GM18526 (cell line): ENCODE data around the gene HLA-G.

Experiments used
- POLR2A ChIP-seq: IDR thresholded peaks from 3 replicates; pipeline ENCODE4 v1.6.1; 2011; ENCODE audit not compliant: insufficient read length; ENCODE audit errors: extremely low read depth

HLA-G gene

DNA sequence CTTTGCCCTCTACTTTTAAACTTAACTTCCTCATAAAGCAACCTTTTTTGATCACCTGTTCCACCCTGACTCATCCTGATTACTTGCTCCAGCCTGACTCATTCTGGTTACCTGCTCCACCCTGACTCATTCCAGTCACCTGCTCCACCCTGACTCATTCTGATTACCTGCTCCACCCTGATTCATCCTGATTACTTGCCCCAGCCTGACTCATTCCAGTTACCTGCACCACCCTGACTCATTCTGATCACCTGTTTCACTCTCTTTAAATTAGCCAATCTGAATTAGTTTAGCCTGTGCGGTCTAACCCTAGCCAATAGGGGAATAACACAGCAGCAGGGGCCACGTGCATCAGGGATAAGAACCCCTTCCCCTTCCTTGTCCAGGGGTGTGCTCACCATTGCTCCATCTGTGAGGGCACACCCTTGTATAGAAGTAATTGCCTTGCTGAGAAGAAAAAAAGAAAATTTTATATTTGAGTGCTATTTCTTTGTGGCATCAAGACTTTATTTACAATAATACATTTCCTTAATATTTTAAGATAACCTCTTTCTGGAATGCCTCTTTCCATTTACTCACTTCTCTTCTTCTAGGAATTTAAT is 17.9 kb downstream of the HLA-G start:
- TF ChIP-seq POLR2A, result no peak

DNA sequence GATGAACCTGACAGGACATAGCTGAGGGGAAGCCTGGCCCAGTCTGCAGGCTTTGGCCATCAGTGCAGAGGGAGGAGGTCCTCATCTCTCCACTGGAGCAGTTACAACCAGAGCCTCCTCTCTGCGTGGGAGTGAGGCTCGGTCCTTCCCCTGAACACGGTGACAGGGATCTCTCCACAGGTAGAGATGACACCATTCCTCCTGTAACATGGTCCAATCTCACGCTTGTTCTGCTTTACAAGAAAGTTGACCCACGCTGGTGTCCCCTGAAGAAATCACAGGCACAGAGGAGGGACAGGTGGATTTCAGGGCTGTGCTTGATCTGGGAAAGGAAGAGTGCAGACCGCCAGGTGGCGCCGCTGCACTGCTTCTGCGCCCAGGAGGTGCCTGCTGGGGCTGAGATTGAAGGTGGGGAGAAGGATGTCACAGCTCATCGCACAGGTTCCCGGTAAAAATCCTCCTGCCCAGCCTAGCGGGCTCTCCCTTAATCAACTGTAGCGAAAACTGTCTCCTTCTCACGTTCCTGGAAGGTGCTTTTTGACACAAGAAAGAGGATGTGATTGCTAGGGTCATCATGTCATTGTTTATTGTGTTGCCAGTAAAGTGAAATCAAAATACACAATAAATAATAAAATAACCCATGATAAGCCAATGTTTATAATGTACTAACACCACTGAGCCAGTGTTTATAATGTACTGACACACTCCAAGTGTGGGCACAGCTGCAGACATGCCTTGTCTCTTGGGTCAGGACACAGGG is 20.4 kb downstream of the HLA-G start:
- no peak for TF ChIP-seq POLR2A

DNA sequence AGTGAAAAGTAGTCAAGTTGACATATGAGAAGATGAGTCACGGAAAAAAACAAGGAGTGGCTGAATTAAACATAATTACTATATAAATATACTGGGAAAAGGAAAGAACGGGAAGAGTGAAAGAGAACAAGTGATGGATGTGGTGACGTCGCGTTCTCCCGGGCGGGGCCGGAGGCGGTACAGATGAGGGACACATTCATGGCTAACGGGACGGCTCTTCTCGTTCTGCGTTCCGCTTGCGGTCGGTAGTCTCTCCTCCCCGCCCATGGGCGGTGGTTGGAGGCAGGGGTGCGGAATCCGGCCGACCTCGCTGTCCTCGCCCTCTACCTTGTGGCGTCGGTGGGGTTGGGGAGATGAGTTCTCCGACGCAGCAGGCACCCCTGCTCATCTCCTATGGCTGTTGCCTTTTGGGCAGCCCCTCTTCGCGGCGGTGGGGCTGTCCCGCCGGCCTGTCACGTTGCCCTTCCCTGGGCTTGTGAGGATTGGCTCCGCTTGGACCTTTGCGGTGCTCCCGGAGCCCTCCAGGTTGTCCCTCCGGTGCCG is 22.5 kb downstream of the HLA-G start:
- TF ChIP-seq POLR2A, result no peak

DNA sequence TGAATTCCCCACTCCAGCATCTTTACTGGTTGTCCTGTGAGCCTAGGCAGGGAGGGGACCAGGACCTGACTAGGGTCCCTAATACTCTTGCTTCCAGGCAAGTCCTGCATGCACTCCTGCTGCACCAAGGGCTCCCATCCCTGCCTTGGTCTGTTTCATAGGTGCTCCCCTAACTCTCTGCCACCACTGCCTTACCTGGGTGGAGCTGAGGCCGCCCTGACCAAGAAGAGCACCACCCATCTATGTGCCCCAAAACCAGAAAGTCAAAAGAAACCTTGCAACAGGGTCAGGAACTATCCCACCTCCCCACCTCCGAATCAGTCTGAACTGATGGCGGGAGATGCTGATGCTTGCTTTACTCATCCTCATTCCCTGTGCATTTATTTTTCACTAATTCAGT is 23.6 kb downstream of the HLA-G start:
- TF ChIP-seq POLR2A, result no peak

DNA sequence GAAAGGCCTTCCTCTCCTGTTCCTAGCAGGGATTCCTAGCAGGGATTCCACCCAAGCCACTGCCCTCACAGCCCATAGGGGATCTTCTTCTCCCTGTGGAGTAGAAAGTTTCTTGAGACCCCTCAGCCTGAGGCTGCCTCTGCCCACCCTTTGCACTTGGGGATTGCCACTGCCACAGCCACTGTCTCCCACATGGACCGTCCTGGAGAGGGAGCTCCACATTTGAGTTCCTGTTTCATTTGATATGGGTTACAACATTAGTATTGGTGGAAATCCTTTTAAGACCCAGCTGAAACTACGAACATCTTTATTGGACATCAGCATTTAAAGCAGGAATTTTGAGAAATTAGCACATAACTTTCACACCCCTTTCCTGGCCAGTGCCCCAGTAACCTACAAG is 25.6 kb downstream of the HLA-G start:
- TF ChIP-seq POLR2A, result no peak

DNA sequence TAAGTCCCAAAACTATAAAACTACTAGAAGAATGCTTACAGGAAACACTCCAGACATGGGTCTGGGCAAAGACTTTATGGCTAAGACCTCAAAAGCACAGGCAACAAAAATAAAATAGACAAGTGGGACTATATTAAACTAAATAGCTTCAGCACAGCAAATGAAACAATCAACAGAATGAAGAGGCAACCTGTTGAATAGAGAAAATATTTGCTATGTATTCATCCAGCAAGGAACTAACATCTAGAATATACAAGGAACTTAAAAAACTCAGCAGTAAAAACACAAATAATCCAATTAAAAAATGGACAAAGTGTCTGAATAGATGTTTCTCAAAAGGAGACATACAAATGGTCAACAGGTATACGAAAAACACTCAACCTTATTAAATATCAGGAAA is 30.4 kb downstream of the HLA-G start:
- no peak for TF ChIP-seq POLR2A

DNA sequence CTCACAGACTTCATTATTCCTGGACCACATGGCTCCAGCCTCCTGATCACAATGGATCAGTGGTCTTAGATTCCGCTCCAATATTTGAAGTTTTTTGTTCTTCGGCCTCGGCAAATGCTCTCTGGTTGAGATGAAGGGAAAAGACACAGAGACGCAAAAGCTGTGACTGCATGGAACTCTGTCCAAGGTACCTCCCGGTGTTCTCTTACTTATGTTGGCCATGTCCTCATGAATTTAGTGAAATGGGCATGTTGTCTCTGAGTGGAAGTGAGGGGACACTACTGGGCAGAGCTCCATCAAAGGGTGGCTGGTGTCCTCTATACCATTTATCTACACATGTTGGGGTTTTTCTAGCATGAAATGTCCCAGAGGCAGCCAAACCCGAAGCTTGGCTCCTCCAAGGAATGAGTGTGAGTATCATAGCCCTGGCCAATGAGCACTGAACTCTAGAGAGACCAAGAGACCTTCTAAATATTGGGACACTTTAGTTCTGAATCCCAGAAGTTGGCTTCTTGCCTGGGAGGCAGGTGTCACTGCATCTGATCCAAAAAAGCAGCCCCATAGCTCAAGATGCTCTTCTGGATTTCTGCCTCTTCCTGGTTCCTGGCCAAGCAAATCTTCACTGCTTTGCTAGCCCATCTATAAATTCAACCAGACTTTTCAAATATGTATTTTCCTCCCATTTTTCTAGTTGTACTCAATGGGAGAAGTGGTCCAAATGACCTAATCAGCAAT is 34.1 kb downstream of the HLA-G start:
- no peak for TF ChIP-seq POLR2A

DNA sequence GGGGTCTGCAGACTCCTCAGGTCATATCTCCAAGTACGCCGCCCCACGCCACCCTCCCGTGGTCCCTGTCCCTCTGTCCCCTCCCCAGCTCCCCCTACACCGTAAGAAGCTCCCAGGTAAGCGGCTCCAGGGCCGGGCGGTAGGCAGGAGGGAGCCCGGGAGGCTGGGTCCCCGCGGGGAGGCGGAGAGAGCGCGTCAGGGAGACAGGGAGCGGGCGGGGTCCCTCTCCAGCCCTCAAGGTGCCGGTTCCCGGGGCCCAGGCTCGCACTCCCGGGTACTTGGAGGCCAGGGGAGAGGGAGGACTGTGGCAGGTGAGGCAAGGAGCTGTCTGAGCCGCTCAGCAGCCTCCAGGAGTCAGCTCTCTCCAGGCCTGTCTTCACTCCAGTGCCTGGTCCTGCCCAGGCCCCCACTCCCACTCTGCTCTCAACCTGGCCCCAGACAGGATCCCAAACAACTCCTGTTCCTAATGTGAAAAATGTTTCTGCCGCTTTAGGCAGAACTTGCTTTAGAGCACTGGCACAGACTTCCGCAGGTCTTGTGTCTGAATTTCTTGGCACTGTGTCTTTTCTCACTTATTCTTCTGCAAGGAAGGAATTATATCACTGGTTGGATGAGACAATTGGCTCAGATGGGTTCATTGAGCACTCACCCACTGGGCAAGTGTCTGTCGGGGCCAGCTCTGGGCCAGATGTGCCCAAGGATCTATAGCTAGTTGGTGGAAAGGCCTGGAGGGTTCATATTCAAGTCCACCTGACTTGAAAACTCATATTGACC is 36.6 kb downstream of the HLA-G start:
- no peak for TF ChIP-seq POLR2A

DNA sequence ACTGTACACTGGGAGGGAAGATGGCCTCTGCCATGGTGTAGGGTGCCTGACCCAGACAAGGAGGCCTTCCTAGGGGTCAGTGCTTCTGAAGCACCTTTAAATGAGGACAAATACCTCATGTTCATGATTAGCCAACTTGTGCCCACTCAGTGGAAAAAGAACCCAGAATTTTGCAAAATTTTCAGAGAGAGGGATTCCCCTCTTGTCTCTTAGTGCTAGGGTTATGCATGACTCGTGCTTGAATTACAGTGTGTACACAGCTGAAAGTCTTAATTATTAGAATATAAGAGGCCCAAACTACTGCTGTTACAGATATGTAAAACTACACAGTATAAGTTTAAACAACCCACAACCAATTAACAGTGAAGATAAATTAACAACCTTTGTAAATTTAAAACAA is 38.0 kb downstream of the HLA-G start:
- no peak for TF ChIP-seq POLR2A

DNA sequence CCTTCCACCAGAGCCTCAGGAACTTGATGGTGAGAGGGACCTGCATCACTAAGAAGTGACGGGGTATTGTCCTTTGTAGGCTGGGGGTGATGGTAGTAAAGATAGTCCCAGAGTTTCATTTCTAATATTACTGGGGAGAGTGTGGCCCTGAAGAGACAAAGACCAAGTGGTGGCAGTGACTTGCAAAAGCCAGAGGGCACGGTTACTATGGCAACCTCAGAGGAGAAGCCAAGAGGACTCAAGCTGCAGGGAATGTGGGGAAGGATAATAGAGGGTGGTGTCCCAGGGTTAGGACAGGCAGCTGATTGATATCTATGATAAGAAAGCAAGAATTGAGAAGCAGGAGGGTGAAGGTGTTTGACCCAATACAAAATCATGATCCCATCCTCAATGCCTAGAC is 42.5 kb downstream of the HLA-G start:
- TF ChIP-seq POLR2A, result no peak

DNA sequence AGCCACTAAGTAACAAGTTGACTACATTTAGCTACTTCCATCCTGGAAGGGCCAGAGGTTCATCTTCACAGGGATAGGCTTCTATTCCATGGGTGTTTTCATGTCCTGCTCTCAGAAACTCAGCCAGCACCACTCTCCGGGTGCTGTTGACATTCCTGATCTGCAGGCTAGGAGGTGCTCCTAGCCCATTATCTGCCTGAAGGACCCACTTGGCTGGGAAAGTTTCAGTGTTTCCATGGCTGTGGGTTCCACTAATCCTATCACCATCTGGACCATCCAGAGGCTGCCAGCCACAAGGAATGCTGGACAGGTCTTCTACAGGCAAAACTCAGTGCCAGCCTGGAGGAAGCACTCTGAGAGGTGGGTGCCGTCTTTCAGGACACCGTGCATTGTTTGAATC is 45.2 kb downstream of the HLA-G start:
- no peak for TF ChIP-seq POLR2A

DNA sequence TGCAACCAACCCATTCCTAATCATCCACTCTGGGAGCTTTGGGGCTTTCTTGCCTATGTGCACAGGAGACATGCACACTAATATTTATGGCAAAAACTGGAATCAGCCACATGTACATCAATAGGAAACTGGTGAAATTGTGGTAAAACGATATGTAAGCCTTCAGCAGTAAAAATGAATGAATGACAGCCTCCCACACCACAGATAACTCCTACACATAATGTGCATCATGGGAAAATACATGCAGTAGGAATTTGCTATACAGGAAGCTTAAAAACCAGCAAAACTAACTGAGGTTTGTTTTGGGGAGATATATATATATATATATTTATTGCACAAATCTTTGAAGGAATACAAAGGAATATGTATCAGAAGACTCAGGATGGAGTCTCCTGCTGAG is 47.6 kb downstream of the HLA-G start:
- no peak for TF ChIP-seq POLR2A
